H1 (cell line): ENCODE data around the gene LDLRAD4. TPM values are rescaled to one million over a fixed set of nuclear protein-coding genes. Genes with fewer than 3 reads are reported as not detected.

Experiments used
- CTCF ChIA-PET: fragments of 300-600 bp; sonication (Branson Sonifier 250); formaldehyde crosslinking; loops from one replicate; lab custom pipeline; 2021; ENCODE audit not compliant: partially characterized antibody; lab: Charles Lee
- POLR2A ChIA-PET: fragments of 300-600 bp; sonication (Branson Sonifier 250); formaldehyde crosslinking; loops from one replicate; lab custom pipeline; 2021; ENCODE audit warnings: inconsistent platforms; ENCODE audit not compliant: partially characterized antibody; lab: Charles Lee
- DNase-seq, 2 experiments: peaks; one replicate each; pipeline versions ENCODE4 v3.0.0 to v3.0.0-alpha.2; 2010 to 2022; ENCODE audit warnings: low spot score in 2 of 2, low read depth in 1 of 2, mixed read lengths in 1 of 2
- FAIRE-seq: peaks from 2 replicates; lab custom pipeline; 2011; peaks lifted over from hg19 to GRCh38; lab: Jason Lieb, UNC
- H2AFZ ChIP-seq: 2 replicates; pipeline ENCODE4 v1.8.1; 2012; ENCODE audit warnings: low read length, inconsistent platforms
- H2AK5ac ChIP-seq: 2 replicates; pipeline ENCODE4 v1.6.1; 2013; ENCODE audit warnings: low read depth, low read length
- H2BK120ac ChIP-seq: replicated peaks from 2 replicates; pipeline ENCODE3; 2013; ENCODE audit warnings: low read depth, low read length, inconsistent platforms
- H2BK12ac ChIP-seq: 2 replicates; pipeline ENCODE4 v1.6.1; 2013; ENCODE audit warnings: low read depth, low read length
- H2BK15ac ChIP-seq: 2 replicates; pipeline ENCODE4 v1.6.1; 2013; ENCODE audit warnings: low read length
- H2BK20ac ChIP-seq: 2 replicates; pipeline ENCODE4 v1.6.1; 2013; ENCODE audit warnings: low read length
- H2BK5ac ChIP-seq: 2 replicates; pipeline ENCODE4 v1.6.1; 2013; ENCODE audit warnings: low read depth, low read length
- H3K14ac ChIP-seq: 2 replicates; pipeline ENCODE4 v1.6.1; 2013; ENCODE audit warnings: inconsistent platforms; ENCODE audit not compliant: insufficient read length
- H3K18ac ChIP-seq: 2 replicates; pipeline ENCODE4 v1.6.1; 2013; ENCODE audit warnings: low read length; ENCODE audit errors: extremely low read depth
- H3K23ac ChIP-seq: 2 replicates; pipeline ENCODE4 v1.6.1; 2013; ENCODE audit warnings: inconsistent platforms; ENCODE audit not compliant: insufficient read length
- H3K23me2 ChIP-seq: 2 replicates; pipeline ENCODE4 v1.6.1; 2013; ENCODE audit warnings: low read depth, low read length
- H3K27ac ChIP-seq: 2 replicates; pipeline ENCODE4 v1.6.1; 2011; ENCODE audit warnings: low read depth, low read length, inconsistent platforms
- H3K27me3 ChIP-seq, 4 experiments: replicated peaks in 1 of 4; 1 replicate in 1 of 4; 2 replicates in 3 of 4; pipeline versions ENCODE4 v1.6.1 to v1.8.1; 2011 to 2013; ENCODE audit warnings: low read length in 3 of 4, mild to moderate bottlenecking in 3 of 4, inconsistent platforms in 2 of 4, mixed read lengths in 2 of 4, moderate library complexity in 1 of 4; ENCODE audit not compliant: control insufficient read depth in 3 of 4, insufficient read depth in 3 of 4; ENCODE audit errors: extremely low read depth in 1 of 4
- H3K36me3 ChIP-seq, 4 experiments: 2 replicates each; pipeline versions ENCODE4 v1.6.1 to v1.8.1; 2011 to 2013; ENCODE audit warnings: mild to moderate bottlenecking in 4 of 4, low read length in 3 of 4, moderate library complexity in 2 of 4, control low read depth in 1 of 4, inconsistent platforms in 1 of 4; ENCODE audit not compliant: insufficient read depth in 4 of 4, control insufficient read depth in 2 of 4
- H3K4ac ChIP-seq: replicated peaks from 2 replicates; pipeline ENCODE3; 2013; ENCODE audit warnings: low read length, low read depth, mixed read lengths, inconsistent platforms; ENCODE audit not compliant: insufficient read length
- H3K4me1 ChIP-seq, 4 experiments: replicated peaks in 1 of 4; 1 replicate in 1 of 4; 2 replicates in 3 of 4; pipeline versions ENCODE4 v1.6.1 to v1.8.1; 2011 to 2013; ENCODE audit warnings: low read length in 3 of 4, inconsistent platforms in 2 of 4, mixed read lengths in 1 of 4; ENCODE audit not compliant: insufficient read depth in 4 of 4, control insufficient read depth in 3 of 4
- H3K4me2 ChIP-seq, 2 experiments: 2 replicates each; pipeline versions ENCODE4 v1.6.1 to v1.8.1; 2011 to 2013; ENCODE audit warnings: low read depth in 2 of 2, low read length in 2 of 2, control low read depth in 1 of 2, inconsistent platforms in 1 of 2, mild to moderate bottlenecking in 1 of 2; ENCODE audit not compliant: insufficient read depth in 1 of 2
- H3K4me3 ChIP-seq, 4 experiments: fragments of 200-600, 300-600 bp in 1 of 4; sonication (generic), shearing (Covaris generic), sonication (Bioruptor Twin) in 1 of 4; 2 replicates each; pipeline versions ENCODE4 v1.5.1 to v1.8.1; 2011 to 2016; ENCODE audit warnings: low read length in 4 of 4, low read depth in 3 of 4, control low read depth in 2 of 4, inconsistent platforms in 2 of 4, mild to moderate bottlenecking in 2 of 4, mixed read lengths in 1 of 4, moderate library complexity in 1 of 4; ENCODE audit not compliant: insufficient read depth in 2 of 4; ENCODE audit errors: extremely low read depth in 1 of 4
- H3K56ac ChIP-seq: replicated peaks from 2 replicates; pipeline ENCODE3; 2013; ENCODE audit warnings: low read depth, mild to moderate bottlenecking, mixed read lengths, low read length, inconsistent platforms; ENCODE audit not compliant: insufficient read length
- H3K79me1 ChIP-seq: 2 replicates; pipeline ENCODE4 v1.6.1; 2013; ENCODE audit warnings: low read depth, low read length, control low read depth
- H3K79me2 ChIP-seq, 2 experiments: 2 replicates each; pipeline versions ENCODE4 v1.6.1 to v1.8.1; 2012 to 2013; ENCODE audit warnings: low read length in 2 of 2, mild to moderate bottlenecking in 2 of 2, inconsistent platforms in 1 of 2; ENCODE audit not compliant: insufficient read depth in 2 of 2, control insufficient read depth in 1 of 2
- H3K9ac ChIP-seq, 4 experiments: replicated peaks in 1 of 4; 1 replicate in 1 of 4; 2 replicates in 3 of 4; pipeline versions ENCODE4 v1.6.1 to v1.8.1; 2011 to 2013; ENCODE audit warnings: low read depth in 3 of 4, low read length in 3 of 4, control low read depth in 2 of 4, mild to moderate bottlenecking in 2 of 4, moderate library complexity in 2 of 4, inconsistent platforms in 1 of 4; ENCODE audit errors: extremely low read depth in 1 of 4
- H3K9me3 ChIP-seq, 2 experiments: 2 replicates each; pipeline versions ENCODE4 v1.6.1 to v1.8.1; 2012 to 2013; ENCODE audit warnings: mild to moderate bottlenecking in 2 of 2, moderate library complexity in 2 of 2, control low read depth in 1 of 2, inconsistent platforms in 1 of 2, low read depth in 1 of 2, low read length in 1 of 2, mixed read lengths in 1 of 2; ENCODE audit not compliant: insufficient read depth in 2 of 2
- H4K20me1 ChIP-seq, 2 experiments: replicated peaks in 1 of 2; 2 replicates each; pipeline versions ENCODE3 to v1.8.1; 2011 to 2013; ENCODE audit warnings: inconsistent platforms in 2 of 2, low read length in 2 of 2, mild to moderate bottlenecking in 1 of 2; ENCODE audit not compliant: insufficient read depth in 2 of 2, control insufficient read depth in 1 of 2
- H4K5ac ChIP-seq: 2 replicates; pipeline ENCODE4 v1.6.1; 2013; ENCODE audit warnings: low read length, low read depth, mixed read lengths, inconsistent platforms; ENCODE audit not compliant: insufficient read length
- H4K8ac ChIP-seq: 2 replicates; pipeline ENCODE4 v1.8.0; 2013; ENCODE audit warnings: mild to moderate bottlenecking, moderate library complexity, low read length, inconsistent platforms; ENCODE audit not compliant: insufficient read depth; ENCODE audit errors: extremely low read depth
- H4K91ac ChIP-seq: replicated peaks from 2 replicates; pipeline ENCODE3; 2013; ENCODE audit warnings: low read length, mixed read lengths, inconsistent platforms; ENCODE audit not compliant: insufficient read length
- CEBPB ChIP-seq: IDR thresholded peaks from 2 replicates; pipeline ENCODE4 v1.6.1; 2012; ENCODE audit warnings: low read depth, low read length
- CREB1 ChIP-seq: IDR thresholded peaks from 2 replicates; pipeline ENCODE4 v1.6.1; 2012; ENCODE audit warnings: inconsistent platforms
- HDAC2 ChIP-seq, 2 experiments: fragments of 300-600 bp in 1 of 2; sonication (generic) in 1 of 2; IDR thresholded peaks; 2 replicates each; pipeline ENCODE4 v1.6.1; 2011 to 2012; ENCODE audit warnings: low read depth in 2 of 2, low read length in 2 of 2, mild to moderate bottlenecking in 2 of 2, moderate library complexity in 2 of 2, borderline replicate concordance in 1 of 2, inconsistent platforms in 1 of 2
- HDAC6 ChIP-seq: IDR thresholded peaks from one replicate; pipeline ENCODE4 v1.7.1; 2012; ENCODE audit warnings: low read depth, mild to moderate bottlenecking, inconsistent platforms, low read length, moderate library complexity
- KDM5A ChIP-seq: fragments of 200-600 bp; IDR thresholded peaks from 2 replicates; pipeline ENCODE4 v1.7.1; 2012; ENCODE audit warnings: mild to moderate bottlenecking, low read length, inconsistent platforms, mixed read lengths
- RAD21 ChIP-seq, 2 experiments: IDR thresholded peaks in 1 of 2; conservative IDR thresholded peaks in 1 of 2; 2 replicates each; pipeline ENCODE4 v1.6.1; 2011; ENCODE audit warnings: low read depth in 2 of 2, low read length in 2 of 2, improper control_type of control experiment in 1 of 2, inconsistent platforms in 1 of 2, mild to moderate bottlenecking in 1 of 2, moderate library complexity in 1 of 2
- RXRA ChIP-seq: IDR thresholded peaks from 2 replicates; pipeline ENCODE4 v1.6.1; 2011; ENCODE audit warnings: low read depth, mild to moderate bottlenecking, low read length, moderate library complexity; ENCODE audit not compliant: insufficient read depth
- SP2 ChIP-seq: IDR thresholded peaks from 2 replicates; pipeline ENCODE4 v1.6.1; 2012; ENCODE audit warnings: mild to moderate bottlenecking, low read length, inconsistent platforms
- SP4 ChIP-seq: IDR thresholded peaks from 2 replicates; pipeline ENCODE4 v1.6.1; 2012; ENCODE audit warnings: low read length, inconsistent platforms
- WGBS, 2 experiments: shearing (Covaris generic) in 1 of 2; methylation state at CpG; one replicate each; pipeline versions ENCODE4 v1.1.6 to v1.1.7; 2013 to 2015; ENCODE audit warnings: low lambda C conversion rate in 2 of 2, mixed read lengths in 2 of 2, inconsistent platforms in 1 of 2, low coverage in 1 of 2, missing lambda C conversion rate in 1 of 2; ENCODE audit not compliant: insufficient replicate concordance in 2 of 2, insufficient coverage in 1 of 2, insufficient read length in 1 of 2; ENCODE audit errors: extremely low coverage in 1 of 2, missing lambda C conversion rate in 1 of 2; 5-methylcytosine and 5-hydroxymethylcytosine counted together
- polyA plus RNA-seq, 7 experiments: library from polyadenylated mRNA; depleted of rRNA in 3 of 7; stranded (reverse) in 5 of 7; unstranded in 2 of 7; fragments of >200 nt in 5 of 7; fragments of 200-250 nt in 2 of 7; gene quantifications; 1 replicate in 5 of 7; 2 replicates in 1 of 7; 4 replicates in 1 of 7; pipeline versions ENCODE4 v1.2.1 to v1.2.3, GENCODE V29; 2011 to 2013; ENCODE audit warnings: missing spikeins in 2 of 7, mixed read lengths in 2 of 7
- total RNA-seq: library from RNA; stranded (reverse); fragmentation: NEBNext Ultra II Directional; extraction: Animal tissue kit (Norgen Biotek cat#: 25700); gene quantifications from 2 replicates; pipeline ENCODE4 v1.2.1, GENCODE V29; 2021

LDLRAD4 gene
- total and polyA plus RNA-seq, 2 of the 8 experiments (the other 6 are each of a cell fraction or from before 2014, with no cell fraction given), result 0.77 to 1.4 TPM

GRCh38 chr18:13577091-13577697 is 358.6 kb downstream of the LDLRAD4 start:
- Histone ChIP-seq H3K9me3 (no peaks in the 10 kb centered on the region), H3K18ac (no peak overlapping the region), H2AK5ac (no peak overlapping the region), H3K9ac (no peak overlapping the region), H3K27me3 (no peaks in the 10 kb centered on the region), H2BK15ac (no peak overlapping the region), H2BK12ac (no peak overlapping the region), H4K5ac (no peak overlapping the region), H2BK120ac (no peak overlapping the region), H3K79me2 (no peaks in the 10 kb centered on the region), H3K56ac (no peak overlapping the region), H4K91ac (no peak overlapping the region), H3K23ac (no peak overlapping the region), H3K4me3 (no peak overlapping the region), H3K4me1 (no peaks in the 10 kb centered on the region), H3K79me1 (no peaks in the 10 kb centered on the region), H2AFZ (no peak overlapping the region), H3K14ac (no peak overlapping the region), H3K4me2 (no peak overlapping the region), H2BK5ac (no peak overlapping the region), H2BK20ac (no peak overlapping the region), H3K4ac (no peak overlapping the region), H4K20me1 (no peaks in the 10 kb centered on the region), H3K27ac (no peak overlapping the region), H4K8ac (no peak overlapping the region), H3K36me3 (no peaks in the 10 kb centered on the region), H3K23me2 (no peaks in the 10 kb centered on the region)
- 92% methylated on average over 10 of the region's 10 CpGs; no CpG with 5 or more reads in 1 of the 2 experiments for WGBS, 2 experiments
- FAIRE-seq (no peak), DNase-seq (no peak)
- ChIA-PET POLR2A (no interaction called here), CTCF (interaction anchor here (0.8 to 2.4 kb wide), 5 partner anchors 14 to 464 kb away, joined by 3 to 7 read pairs (median 3); no protein-coding TSS in a partner anchor)
- no peak for TF ChIP-seq CREB1
- no peak for TF ChIP-seq CEBPB
- TF ChIP-seq RXRA, result no peak
- TF ChIP-seq RAD21 (IDR thresholded peaks at IDR 0.05 in 1 of 2, conservative IDR thresholded peaks at IDR 0.05 in 1 of 2; ENCODE audit: low read depth in 2 of 2, low read length in 2 of 2), result no peak
- TF ChIP-seq HDAC2 (IDR thresholded peaks at IDR 0.05; ENCODE audit: borderline replicate concordance in 1 of 2, low read depth in 2 of 2, low read length in 2 of 2), result no peak
- no peak for TF ChIP-seq KDM5A
- TF ChIP-seq HDAC6, result no peak
- TF ChIP-seq SP4, result no peak
- TF ChIP-seq SP2, result no peak
